CD4-positive, alpha-beta T cell (primary cell): ENCODE data around the gene TSC22D1. TPM values are rescaled to one million over a fixed set of nuclear protein-coding genes. Genes with fewer than 3 reads are reported as not detected.

ENCODE experiments used
- ATAC-seq: fragments of 200-7000 bp; cut with Tn5 transposase; one replicate; pipeline ENCODE4 v1.10.0; 2022; ENCODE audit warnings: mild to moderate bottlenecking; ENCODE audit not compliant: poor library complexity
- CTCF ChIA-PET: fragments of 350-600 bp; sonication (Branson Sonifier 250); formaldehyde crosslinking; loops from one replicate; lab custom pipeline; 2021; ENCODE audit warnings: antibody characterized with exemption, inconsistent platforms; lab: Charles Lee
- POLR2A ChIA-PET: fragments of 350-600 bp; sonication (Branson Sonifier 250); formaldehyde crosslinking; loops from one replicate; lab custom pipeline; 2021; ENCODE audit warnings: antibody characterized with exemption, inconsistent platforms; lab: Charles Lee
- DNase-seq, 14 experiments: peaks; one replicate each; pipeline ENCODE4 v3.0.0-alpha.2; 2013 to 2020; ENCODE audit warnings: mixed read lengths in 2 of 14
- H3K27ac ChIP-seq, 2 donors: one replicate each; pipeline versions ENCODE4 v1.5.1 to v1.7.0; 2013; ENCODE audit warnings: low read length in 2 of 2, low read depth in 1 of 2, mild to moderate bottlenecking in 1 of 2
- H3K27me3 ChIP-seq, 2 experiments: 1 replicate in 1 of 2; 2 replicates in 1 of 2; pipeline versions ENCODE4 v1.6.1 to v1.7.0; 2013; ENCODE audit warnings: low read length in 2 of 2, control low read depth in 1 of 2, mild to moderate bottlenecking in 1 of 2, moderate library complexity in 1 of 2; ENCODE audit not compliant: insufficient read depth in 2 of 2, control insufficient read depth in 1 of 2
- H3K36me3 ChIP-seq: one replicate; pipeline ENCODE4 v1.6.1; 2013; ENCODE audit warnings: low read length, control low read depth; ENCODE audit not compliant: insufficient read depth
- H3K4me1 ChIP-seq: one replicate; pipeline ENCODE4 v1.6.1; 2013; ENCODE audit warnings: low read length, control low read depth; ENCODE audit not compliant: insufficient read depth
- H3K4me3 ChIP-seq: one replicate; pipeline ENCODE4 v1.5.1; 2013; ENCODE audit warnings: mild to moderate bottlenecking, low read length, moderate library complexity
- H3K9me3 ChIP-seq, 2 experiments: 1 replicate in 1 of 2; 2 replicates in 1 of 2; pipeline versions ENCODE4 v1.6.1 to v1.7.0; 2013; ENCODE audit warnings: low read length in 2 of 2, mild to moderate bottlenecking in 2 of 2, control low read depth in 1 of 2, moderate library complexity in 1 of 2; ENCODE audit not compliant: control insufficient read depth in 1 of 2, insufficient read depth in 1 of 2
- H3K27ac Mint-ChIP-seq: one replicate; pipeline ENCODE4 v1.8.0; 2020; ENCODE audit warnings: mixed read lengths
- H3K27me3 Mint-ChIP-seq: one replicate; pipeline ENCODE4 v1.8.0; 2021; ENCODE audit warnings: mixed read lengths
- H3K36me3 Mint-ChIP-seq: one replicate; pipeline ENCODE4 v1.8.0; 2021; ENCODE audit warnings: low read depth, mixed read lengths
- H3K4me1 Mint-ChIP-seq: one replicate; pipeline ENCODE4 v1.8.0; 2021; ENCODE audit warnings: low read depth, mixed read lengths
- H3K4me3 Mint-ChIP-seq: one replicate; pipeline ENCODE4 v1.8.0; 2020; ENCODE audit warnings: mild to moderate bottlenecking, mixed read lengths
- H3K9me3 Mint-ChIP-seq: one replicate; pipeline ENCODE4 v1.8.0; 2020; ENCODE audit warnings: mixed read lengths
- intact Hi-C, 2 experiments: fragments of 100-400 bp; cut with DNase I in 1 of 2; cut with micrococcal nuclease in 1 of 2; formaldehyde crosslinking; loops; one replicate each; pipeline versions ENCODE4 v1.15.1 to v1.9.0; 2023 to 2025; cut with DNase I, micrococcal nuclease
- total RNA-seq, 174 experiments: library from RNA in 2 of 174; stranded (reverse) in 2 of 174; gene quantifications; one replicate each; pipeline ENCODE4 v1.2.3 and lab custom pipeline; 2021 to 2026
- TF ChIP-seq, protein P1 (sequence below): fragments of 200-600 bp; IDR thresholded peaks from one replicate; pipeline ENCODE4 v1.8.0; 2022; ENCODE audit warnings: antibody characterized with exemption, mild to moderate bottlenecking

The TSC22D1 gene
- total RNA-seq, 2 experiments from 2014 or later, result 24.0 to 26.5 TPM

DNA sequence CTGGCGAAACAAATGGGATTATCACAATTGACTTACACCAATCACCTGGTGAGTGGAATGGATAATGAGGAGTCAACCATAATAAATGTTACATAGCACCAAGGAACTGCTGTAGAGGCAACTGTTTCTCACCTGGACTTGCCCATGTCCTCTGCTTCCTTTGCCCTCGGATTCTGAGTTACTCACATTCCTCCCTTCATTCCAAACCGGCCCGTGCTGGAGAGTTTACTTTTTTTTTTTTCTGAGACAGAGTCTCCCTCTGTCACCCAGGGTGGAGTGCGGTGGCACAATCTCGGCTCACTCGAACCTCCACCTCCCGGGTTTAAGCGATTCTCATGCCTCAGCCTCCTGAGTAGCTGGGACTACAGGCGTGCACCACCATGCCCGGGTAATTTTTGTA, 41.5 kb upstream of the TSC22D1 start:
- POLR2A ChIA-PET, result no interaction called here
- CTCF ChIA-PET, result no interaction called here
- no peaks in the 10 kb centered on the region for H3K27me3 ChIP-seq
- H3K36me3 ChIP-seq, result no peaks in the 10 kb centered on the region
- peaks cover 4% of the 10 kb centered on the region for H3K27me3 Mint-ChIP-seq
- no peak overlapping the region for H3K27ac Mint-ChIP-seq
- H3K36me3 Mint-ChIP-seq, result no peaks in the 10 kb centered on the region
- intact Hi-C loops, result no loop called here
- TF ChIP-seq, protein P1, sequence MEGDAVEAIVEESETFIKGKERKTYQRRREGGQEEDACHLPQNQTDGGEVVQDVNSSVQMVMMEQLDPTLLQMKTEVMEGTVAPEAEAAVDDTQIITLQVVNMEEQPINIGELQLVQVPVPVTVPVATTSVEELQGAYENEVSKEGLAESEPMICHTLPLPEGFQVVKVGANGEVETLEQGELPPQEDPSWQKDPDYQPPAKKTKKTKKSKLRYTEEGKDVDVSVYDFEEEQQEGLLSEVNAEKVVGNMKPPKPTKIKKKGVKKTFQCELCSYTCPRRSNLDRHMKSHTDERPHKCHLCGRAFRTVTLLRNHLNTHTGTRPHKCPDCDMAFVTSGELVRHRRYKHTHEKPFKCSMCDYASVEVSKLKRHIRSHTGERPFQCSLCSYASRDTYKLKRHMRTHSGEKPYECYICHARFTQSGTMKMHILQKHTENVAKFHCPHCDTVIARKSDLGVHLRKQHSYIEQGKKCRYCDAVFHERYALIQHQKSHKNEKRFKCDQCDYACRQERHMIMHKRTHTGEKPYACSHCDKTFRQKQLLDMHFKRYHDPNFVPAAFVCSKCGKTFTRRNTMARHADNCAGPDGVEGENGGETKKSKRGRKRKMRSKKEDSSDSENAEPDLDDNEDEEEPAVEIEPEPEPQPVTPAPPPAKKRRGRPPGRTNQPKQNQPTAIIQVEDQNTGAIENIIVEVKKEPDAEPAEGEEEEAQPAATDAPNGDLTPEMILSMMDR, result no peak
- no peak overlapping the region for H3K27ac ChIP-seq
- no peaks in the 10 kb centered on the region for H3K4me1 ChIP-seq
- ATAC-seq (no peak), DNase-seq (no peak)
- H3K4me3 ChIP-seq, result no peak overlapping the region
- H3K9me3 ChIP-seq, result no peaks in the 10 kb centered on the region
- H3K4me1 Mint-ChIP-seq, result no peaks in the 10 kb centered on the region
- no peak overlapping the region for H3K4me3 Mint-ChIP-seq
- no peaks in the 10 kb centered on the region for H3K9me3 Mint-ChIP-seq

DNA sequence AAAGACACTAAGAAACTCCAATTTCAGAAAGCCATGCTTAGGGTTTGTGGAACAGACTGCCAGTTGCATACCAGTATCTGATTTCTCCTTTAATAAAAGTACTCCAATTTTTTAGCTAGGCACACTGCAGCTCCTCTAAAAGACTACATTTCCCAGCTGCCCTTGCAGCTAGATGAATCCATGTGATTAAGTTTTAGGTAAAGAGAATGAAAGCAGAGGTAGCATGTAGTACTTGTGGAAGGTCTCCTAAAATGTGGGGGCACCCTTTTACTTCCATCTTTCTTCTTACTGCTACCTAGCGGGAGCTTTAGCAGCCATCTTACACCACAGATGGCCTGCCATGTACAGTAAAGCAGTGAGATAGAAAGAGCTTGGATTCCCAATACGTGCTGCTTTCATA, 33.0 kb upstream of the TSC22D1 start:
- intact Hi-C loops, result no loop called here
- DNase-seq (no peak), ATAC-seq (no peak)
- Histone ChIP-seq H3K27me3 (peaks cover 2 to 4% of the 10 kb centered on the region in 2 experiments), H3K27ac (no peak overlapping the region), H3K36me3 (no peaks in the 10 kb centered on the region), H3K4me1 (no peaks in the 10 kb centered on the region), H3K9me3 (peaks cover 4% of the 10 kb centered on the region in 2 experiments), H3K4me3 (no peak overlapping the region)
- Mint-ChIP-seq H3K27me3 (peaks cover 7% of the 10 kb centered on the region), H3K9me3 (peaks cover 4% of the 10 kb centered on the region), H3K4me3 (no peak overlapping the region), H3K36me3 (no peaks in the 10 kb centered on the region), H3K4me1 (no peaks in the 10 kb centered on the region), H3K27ac (no peak overlapping the region)
- TF ChIP-seq, protein P1, result no peak
- ChIA-PET POLR2A (no interaction called here), CTCF (no interaction called here)

DNA sequence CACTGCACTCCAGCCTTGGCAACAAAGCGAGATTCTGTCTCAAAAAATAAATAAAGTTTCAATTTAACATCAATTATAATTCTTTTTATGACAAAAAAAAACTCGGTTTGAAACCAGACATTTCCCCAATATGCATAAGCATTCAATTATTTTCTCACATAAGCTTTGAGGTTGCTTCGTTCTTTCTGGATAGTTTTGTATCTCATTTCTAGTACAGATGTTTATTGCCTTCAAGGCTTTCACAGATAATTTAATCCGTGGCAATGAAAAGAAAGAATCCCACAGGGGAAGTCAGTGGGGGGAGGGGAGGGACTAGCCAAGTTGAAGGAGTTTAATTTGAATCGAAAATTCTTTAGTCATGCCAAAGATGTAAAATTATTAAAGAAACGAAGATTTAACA, 29.6 kb upstream of the TSC22D1 start:
- TF ChIP-seq, protein P1, result no peak
- H3K9me3 ChIP-seq, result peaks cover 2 to 4% of the 10 kb centered on the region in 2 experiments
- H3K36me3 ChIP-seq, result no peaks in the 10 kb centered on the region
- Mint-ChIP-seq H3K27ac (no peak overlapping the region), H3K36me3 (no peaks in the 10 kb centered on the region), H3K4me1 (no peaks in the 10 kb centered on the region), H3K9me3 (peaks cover 3% of the 10 kb centered on the region), H3K27me3 (peaks cover 7% of the 10 kb centered on the region), H3K4me3 (no peak overlapping the region)
- POLR2A ChIA-PET, result no interaction called here
- CTCF ChIA-PET, result no interaction called here
- DNase-seq, result no peak
- no peak for ATAC-seq
- H3K27ac ChIP-seq, result no peak overlapping the region
- intact Hi-C loops, result no loop called here
- H3K4me1 ChIP-seq, result no peaks in the 10 kb centered on the region
- peaks cover 2 to 4% of the 10 kb centered on the region in 2 experiments for H3K27me3 ChIP-seq
- no peak overlapping the region for H3K4me3 ChIP-seq
